Endothelial cell of umbilical vein (primary cell): ENCODE data around the gene RPL23.

Source experiments
- EZH2 ChIP-seq: IDR thresholded peaks from 2 replicates; pipeline ENCODE4 v1.6.1; 2012; ENCODE audit warnings: borderline replicate concordance, low read depth, mild to moderate bottlenecking, moderate library complexity, low read length, inconsistent platforms; ENCODE audit not compliant: severe bottlenecking
- MYC ChIP-seq: IDR thresholded peaks from one replicate; pipeline ENCODE4 v1.6.1; 2011; ENCODE audit warnings: mild to moderate bottlenecking, low read depth, low read length
- POLR2A ChIP-seq: IDR thresholded peaks from 2 replicates; pipeline ENCODE4 v1.6.1; 2012; ENCODE audit warnings: low read depth, mild to moderate bottlenecking, control low read depth, low read length
- TF ChIP-seq, protein P1 (sequence below), 2 donors: IDR thresholded peaks; 1 replicate in 1 of 2; 2 replicates in 1 of 2; pipeline ENCODE4 v1.5.1; 2011; ENCODE audit warnings: low read length in 2 of 2, mild to moderate bottlenecking in 2 of 2, moderate library complexity in 2 of 2, control low read depth in 1 of 2, inconsistent platforms in 1 of 2, low read depth in 1 of 2; ENCODE audit not compliant: insufficient read depth in 1 of 2; ENCODE audit errors: extremely low read depth in 1 of 2

DNA sequence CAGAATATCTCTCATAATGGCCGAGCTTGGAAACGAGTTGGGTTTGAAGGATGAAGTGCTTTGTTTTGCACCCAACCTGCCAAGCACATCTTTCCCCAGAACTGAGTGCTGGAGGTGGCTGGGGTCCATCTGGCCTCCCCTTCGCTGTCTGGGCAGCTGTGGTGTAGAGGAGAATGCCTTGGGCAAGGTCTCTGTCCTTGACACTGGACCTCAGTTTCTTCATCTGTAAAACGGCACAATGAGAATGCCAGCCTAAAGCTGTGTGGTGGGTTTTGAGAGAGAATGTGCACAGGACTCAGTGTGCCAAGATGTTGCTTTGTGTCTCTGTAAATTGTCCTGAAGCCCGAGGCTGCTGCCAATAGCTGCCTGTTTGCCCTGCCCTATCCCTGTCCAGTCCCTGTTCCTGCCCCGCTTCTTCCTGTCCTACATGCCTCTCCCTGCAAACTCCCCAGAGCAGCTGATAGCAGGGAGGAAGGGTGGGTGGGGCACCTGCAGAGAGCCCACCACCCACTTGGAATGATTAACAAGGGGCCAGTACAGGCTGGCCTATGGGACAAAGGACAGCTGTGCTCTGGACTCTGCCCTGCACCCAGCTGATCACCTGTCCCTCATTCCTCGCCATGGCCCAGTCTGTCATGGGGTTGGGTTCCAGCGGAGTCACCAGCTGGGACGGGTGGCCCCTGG, 31.7 kb upstream of the RPL23 start:
- TF ChIP-seq, protein P1, sequence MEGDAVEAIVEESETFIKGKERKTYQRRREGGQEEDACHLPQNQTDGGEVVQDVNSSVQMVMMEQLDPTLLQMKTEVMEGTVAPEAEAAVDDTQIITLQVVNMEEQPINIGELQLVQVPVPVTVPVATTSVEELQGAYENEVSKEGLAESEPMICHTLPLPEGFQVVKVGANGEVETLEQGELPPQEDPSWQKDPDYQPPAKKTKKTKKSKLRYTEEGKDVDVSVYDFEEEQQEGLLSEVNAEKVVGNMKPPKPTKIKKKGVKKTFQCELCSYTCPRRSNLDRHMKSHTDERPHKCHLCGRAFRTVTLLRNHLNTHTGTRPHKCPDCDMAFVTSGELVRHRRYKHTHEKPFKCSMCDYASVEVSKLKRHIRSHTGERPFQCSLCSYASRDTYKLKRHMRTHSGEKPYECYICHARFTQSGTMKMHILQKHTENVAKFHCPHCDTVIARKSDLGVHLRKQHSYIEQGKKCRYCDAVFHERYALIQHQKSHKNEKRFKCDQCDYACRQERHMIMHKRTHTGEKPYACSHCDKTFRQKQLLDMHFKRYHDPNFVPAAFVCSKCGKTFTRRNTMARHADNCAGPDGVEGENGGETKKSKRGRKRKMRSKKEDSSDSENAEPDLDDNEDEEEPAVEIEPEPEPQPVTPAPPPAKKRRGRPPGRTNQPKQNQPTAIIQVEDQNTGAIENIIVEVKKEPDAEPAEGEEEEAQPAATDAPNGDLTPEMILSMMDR (IDR thresholded peaks at IDR 0.05; ENCODE audit: extremely low read depth in 1 of 2, insufficient read depth in 1 of 2, low read depth in 1 of 2, low read length in 2 of 2), result no peak
- no peak for TF ChIP-seq POLR2A
- no peak for TF ChIP-seq EZH2
- no peak for TF ChIP-seq MYC
